ENCODE measurements around the gene PAWR.
"Not testable (repeated sequence)": the region's sequence is repeated elsewhere in the genome, so short reads cannot be mapped to it uniquely, and the experiment has no call there.

Gene PAWR

GRCh38 chr12:79587368-79587767, 103.4 kb downstream of the PAWR start:
- no peak for DNase-seq

GRCh38 chr12:79585147-79585546, 105.6 kb downstream of the PAWR start:
- DNase-seq = no peak

- no peak for DNase-seq
Measured at GRCh38 chr12:79573820-79574219, 116.9 kb downstream of the PAWR start.

GRCh38 chr12:79569679-79570078, 121.1 kb downstream of the PAWR start:
- DNase-seq = no peak

GRCh38 chr12:79567175-79567563, 123.6 kb downstream of the PAWR start:
- no peak for DNase-seq

GRCh38 chr12:79566452-79567174, 124.2 kb downstream of the PAWR start:
- DNase-seq = no peak

- not testable (repeated sequence) for DNase-seq
Measured at GRCh38 chr12:79564727-79565350, 125.9 kb downstream of the PAWR start.

GRCh38 chr12:79563021-79563740, 127.6 kb downstream of the PAWR start:
- DNase-seq = no peak

- no peak for DNase-seq
Measured at GRCh38 chr12:79561401-79562132, 129.2 kb downstream of the PAWR start.

GRCh38 chr12:79560225-79560889, 130.4 kb downstream of the PAWR start:
- no peak for DNase-seq

- no peak for DNase-seq
Measured at GRCh38 chr12:79559591-79559990, 131.2 kb downstream of the PAWR start.

GRCh38 chr12:79558924-79559469, 131.8 kb downstream of the PAWR start:
- no peak for DNase-seq

GRCh38 chr12:79557690-79558315, 133.0 kb downstream of the PAWR start:
- DNase-seq = no peak

GRCh38 chr12:79555028-79555925, 135.5 kb downstream of the PAWR start:
- no peak for DNase-seq

GRCh38 chr12:79553863-79554574, 136.7 kb downstream of the PAWR start:
- no peak for DNase-seq

- no peak for DNase-seq
Measured at GRCh38 chr12:79552192-79552591, 138.6 kb downstream of the PAWR start.

- DNase-seq = no peak
Measured at GRCh38 chr12:79549531-79550271, 141.1 kb downstream of the PAWR start.

GRCh38 chr12:79548610-79548924, 142.2 kb downstream of the PAWR start:
- no peak for DNase-seq

- DNase-seq = no peak
Measured at GRCh38 chr12:79547735-79548609, 142.8 kb downstream of the PAWR start.
